PC-3 (cell line): ENCODE results near the gene NINJ2. TPM values are rescaled to one million over a fixed set of nuclear protein-coding genes. Genes with fewer than 3 reads are reported as not detected.
A peak's percentile ranks its signal among the peaks of the same experiment; 100 is the strongest.

Experiments
- ATAC-seq: fragments of 200-7000 bp; cut with Tn5 transposase; 2 replicates; pipeline ENCODE4 v1.9.1; 2020; ENCODE audit warnings: mild to moderate bottlenecking, moderate library complexity
- Bru-seq: library from RNA; stranded (reverse); fragments of 400-500 nt; gene quantifications from one replicate; lab custom pipeline; 2021; lab: Mats Ljungman, UMichigan
- BruChase-seq, 2 experiments: library from RNA; stranded (reverse); fragments of 400-500 nt; gene quantifications; one replicate each; lab custom pipeline; 2021; lab: Mats Ljungman, UMichigan
- BruUV-seq: library from RNA; stranded (reverse); fragments of 400-500 nt; replicated peaks from 2 replicates; lab custom pipeline; 2021; lab: Mats Ljungman, UMichigan
- CTCF ChIA-PET: fragments of 300-600 bp; sonication (Branson Sonifier 250); formaldehyde crosslinking; loops from one replicate; lab custom pipeline; 2022; ENCODE audit warnings: antibody characterized with exemption; lab: Charles Lee
- POLR2A ChIA-PET: fragments of 300-600 bp; sonication (Branson Sonifier 250); formaldehyde crosslinking; loops from one replicate; lab custom pipeline; 2022; ENCODE audit warnings: antibody characterized with exemption; ENCODE audit not compliant: unreplicated experiment; lab: Charles Lee
- DNase-seq: peaks from one replicate; pipeline ENCODE4 v3.0.0-alpha.2; 2015
- H2AFZ ChIP-seq: fragments of 300-600 bp; sonication (generic); 2 replicates; pipeline ENCODE4 v1.6.0; 2016; ENCODE audit warnings: antibody characterized with exemption, low read length
- H3F3A ChIP-seq: fragments of 300-600 bp; sonication (generic); one replicate; pipeline ENCODE4 v1.6.0; 2017; ENCODE audit warnings: antibody characterized with exemption, low read length, control low read depth, mild to moderate bottlenecking; ENCODE audit not compliant: unreplicated experiment
- H3K27ac ChIP-seq: fragments of 300-600 bp; sonication (generic); 2 replicates; pipeline ENCODE4 v1.5.1; 2016; ENCODE audit warnings: mild to moderate bottlenecking, low read length
- H3K27me3 ChIP-seq: fragments of 300-600 bp; sonication (generic); 2 replicates; pipeline ENCODE4 v1.6.1; 2016; ENCODE audit warnings: low read length, mixed read lengths
- H3K36me3 ChIP-seq: fragments of 300-600 bp; sonication (generic); 2 replicates; pipeline ENCODE4 v1.6.1; 2016; ENCODE audit warnings: low read depth, mixed run types, low read length, mixed read lengths
- H3K4me1 ChIP-seq: fragments of 300-600 bp; sonication (generic); 2 replicates; pipeline ENCODE4 v1.5.1; 2016; ENCODE audit warnings: low read length; ENCODE audit not compliant: insufficient read depth
- H3K4me2 ChIP-seq: fragments of 300-600 bp; sonication (generic); 2 replicates; pipeline ENCODE4 v1.6.0; 2016; ENCODE audit warnings: low read length
- H3K4me3 ChIP-seq: fragments of 300-600 bp; sonication (generic); 2 replicates; pipeline ENCODE4 v1.5.1; 2016; ENCODE audit warnings: mild to moderate bottlenecking, low read length, mixed read lengths
- H3K79me2 ChIP-seq: fragments of 300-600 bp; sonication (generic); 2 replicates; pipeline ENCODE4 v1.6.1; 2017; ENCODE audit warnings: low read length, mixed read lengths
- H3K9ac ChIP-seq: fragments of 300-600 bp; sonication (generic); 2 replicates; pipeline ENCODE4 v1.6.0; 2016; ENCODE audit warnings: mild to moderate bottlenecking, low read length
- H3K9me2 ChIP-seq: fragments of 300-600 bp; sonication (generic); replicated peaks from 2 replicates; pipeline ENCODE4 v1.6.1; 2016; ENCODE audit warnings: mixed run types, low read length, mixed read lengths
- H3K9me3 ChIP-seq: fragments of 300-600 bp; sonication (generic); 2 replicates; pipeline ENCODE4 v1.6.1; 2016; ENCODE audit warnings: low read length, mixed read lengths
- H4K20me1 ChIP-seq: fragments of 300-600 bp; sonication (generic); 2 replicates; pipeline ENCODE4 v1.6.1; 2016; ENCODE audit warnings: low read length, mixed read lengths
- EZH2 ChIP-seq: fragments of 300-600 bp; sonication (generic); IDR thresholded peaks from one replicate; pipeline ENCODE4 v1.6.1; 2017; ENCODE audit warnings: antibody characterized with exemption, mild to moderate bottlenecking, low read length; ENCODE audit not compliant: unreplicated experiment
- EZH2phosphoT487 ChIP-seq: fragments of 300-600 bp; sonication (generic); IDR thresholded peaks from 2 replicates; pipeline ENCODE4 v1.6.1; 2018; ENCODE audit warnings: mild to moderate bottlenecking, antibody characterized with exemption, low read length, borderline replicate concordance
- intact Hi-C: fragments of 100-400 bp; cut with micrococcal nuclease; formaldehyde crosslinking; loops from 2 replicates; pipeline ENCODE4 v1.9.0; 2023
- long read RNA-seq: library from polyadenylated mRNA; unstranded; transcript quantifications from one replicate; pipeline ENCODE4 v2.0.0, GENCODE V29; 2021; ENCODE audit not compliant: unreplicated experiment
- total RNA-seq: library from RNA; depleted of rRNA; stranded (reverse); fragments of >200 nt; gene quantifications from 2 replicates; pipeline ENCODE4 v1.2.3, GENCODE V29; 2014; rRNA removed
- TF ChIP-seq, protein P1 (sequence below): fragments of 300-600 bp; sonication (generic); conservative IDR thresholded peaks from 2 replicates; pipeline ENCODE4 v1.5.1; 2017; ENCODE audit warnings: antibody characterized with exemption, low read depth, mild to moderate bottlenecking, low read length

NINJ2 gene, protein sequence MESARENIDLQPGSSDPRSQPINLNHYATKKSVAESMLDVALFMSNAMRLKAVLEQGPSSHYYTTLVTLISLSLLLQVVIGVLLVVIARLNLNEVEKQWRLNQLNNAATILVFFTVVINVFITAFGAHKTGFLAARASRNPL
- total RNA-seq (not detected in 2 replicates), Bru-seq, nascent RNA (percentile 3 among the genes with signal in this experiment), BruChase-seq, experiment 1, labeled RNA remaining after a 6-hour chase (not detected), BruChase-seq, experiment 2, labeled RNA remaining after a 2-hour chase (percentile 1 among the genes with signal in this experiment)
- long read RNA-seq: 0 reads

DNA sequence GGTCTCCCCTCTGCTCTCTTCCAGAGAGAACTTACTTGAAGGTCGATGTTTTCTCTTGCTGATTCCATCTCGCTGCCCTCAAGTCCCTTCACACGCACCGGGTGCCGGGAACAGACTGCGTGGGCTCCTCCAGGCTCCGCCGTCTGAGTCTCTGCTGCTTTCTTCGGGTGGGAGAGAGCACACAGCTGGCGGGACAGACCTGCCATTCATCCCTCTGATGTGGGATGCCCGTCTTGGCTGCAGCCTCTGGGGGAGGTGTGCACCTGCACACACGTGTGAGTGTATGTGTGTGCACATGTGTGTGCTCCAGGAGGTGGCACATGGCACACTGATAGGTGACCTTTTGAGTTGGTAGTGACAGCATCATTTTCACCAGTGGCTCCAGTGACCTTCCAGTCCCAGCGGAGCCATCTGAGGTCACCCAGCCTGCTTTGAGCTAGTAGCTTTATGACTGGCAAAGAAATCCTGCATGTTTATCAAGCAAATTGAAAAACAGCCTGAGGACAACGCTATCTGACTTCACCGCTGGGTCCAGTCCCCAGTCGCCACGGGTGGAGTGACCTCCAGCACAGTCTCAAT lies at the start of gene NINJ2:
TSS of gene NINJ2 (minus strand) at position 153 of the 579 bp plus-strand sequence. CDS start at position 68, 85 bp downstream.
- Histone ChIP-seq H3K27me3 (no peaks in the 10 kb centered on the region), H3K4me3 (no peak within 1 kb of the TSS), H3K9me3 (no peaks in the 10 kb centered on the region), H3K9ac (no peak within 1 kb of the TSS), H3K4me1 (peaks cover 10% of the 10 kb centered on the region; the same call in 1 of the 2 replicates), H3K36me3 (no peaks in the 10 kb centered on the region), H4K20me1 (no peaks in the 10 kb centered on the region), H3K79me2 (no peaks in the 10 kb centered on the region), H3K9me2 (no peaks in the 10 kb centered on the region), H3K27ac (no peak within 1 kb of the TSS), H3F3A (no peaks in the 10 kb centered on the region), H3K4me2 (no peak within 1 kb of the TSS), H2AFZ (no peak within 1 kb of the TSS)
- no TSS peak for BruUV-seq
- TF ChIP-seq EZH2phosphoT487 (no peak), EZH2 (no peak)
- TF ChIP-seq, protein P1, sequence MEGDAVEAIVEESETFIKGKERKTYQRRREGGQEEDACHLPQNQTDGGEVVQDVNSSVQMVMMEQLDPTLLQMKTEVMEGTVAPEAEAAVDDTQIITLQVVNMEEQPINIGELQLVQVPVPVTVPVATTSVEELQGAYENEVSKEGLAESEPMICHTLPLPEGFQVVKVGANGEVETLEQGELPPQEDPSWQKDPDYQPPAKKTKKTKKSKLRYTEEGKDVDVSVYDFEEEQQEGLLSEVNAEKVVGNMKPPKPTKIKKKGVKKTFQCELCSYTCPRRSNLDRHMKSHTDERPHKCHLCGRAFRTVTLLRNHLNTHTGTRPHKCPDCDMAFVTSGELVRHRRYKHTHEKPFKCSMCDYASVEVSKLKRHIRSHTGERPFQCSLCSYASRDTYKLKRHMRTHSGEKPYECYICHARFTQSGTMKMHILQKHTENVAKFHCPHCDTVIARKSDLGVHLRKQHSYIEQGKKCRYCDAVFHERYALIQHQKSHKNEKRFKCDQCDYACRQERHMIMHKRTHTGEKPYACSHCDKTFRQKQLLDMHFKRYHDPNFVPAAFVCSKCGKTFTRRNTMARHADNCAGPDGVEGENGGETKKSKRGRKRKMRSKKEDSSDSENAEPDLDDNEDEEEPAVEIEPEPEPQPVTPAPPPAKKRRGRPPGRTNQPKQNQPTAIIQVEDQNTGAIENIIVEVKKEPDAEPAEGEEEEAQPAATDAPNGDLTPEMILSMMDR: no peak
- DNase-seq: no peak
- intact Hi-C loops: no loop called here
- ChIA-PET POLR2A (no interaction called here), CTCF (no interaction called here)
- ATAC-seq: no peak

DNA sequence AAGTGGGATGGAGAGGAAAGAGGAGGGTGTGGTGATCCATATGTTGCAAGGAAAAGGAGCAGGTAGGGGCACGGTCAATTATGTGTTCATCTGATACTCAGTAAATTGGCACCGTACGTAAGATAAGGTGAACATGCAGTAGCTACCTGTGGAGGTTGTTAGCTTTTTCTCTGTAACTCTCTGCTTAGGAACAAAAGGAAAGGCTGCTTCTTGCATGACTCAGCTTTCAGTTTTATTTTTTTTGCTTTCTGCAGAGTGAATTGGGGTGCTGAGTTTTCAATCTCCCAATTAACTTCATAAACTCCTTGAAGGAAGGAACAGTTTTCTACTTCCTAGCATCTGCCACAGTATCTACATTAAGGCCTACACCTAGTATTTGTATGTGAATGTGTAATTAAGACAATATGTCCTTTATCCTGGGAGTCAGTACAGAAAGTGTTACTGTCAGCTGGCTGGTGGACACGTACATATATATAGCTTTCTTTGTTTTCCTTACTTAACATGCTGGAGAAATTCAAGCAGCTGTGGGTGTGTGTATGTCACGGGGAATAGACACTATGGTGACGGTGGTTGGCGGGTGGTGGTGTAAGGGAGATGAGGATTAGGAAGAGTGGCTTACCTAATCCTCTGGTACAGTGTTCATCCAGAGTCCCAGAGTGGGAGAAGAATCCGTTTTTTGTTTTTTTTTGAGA lies 49.1 kb upstream of the NINJ2 start:
- Histone ChIP-seq H3K9me3 (no peaks in the 10 kb centered on the region), H4K20me1 (no peaks in the 10 kb centered on the region), H3K27me3 (no peaks in the 10 kb centered on the region), H3K4me1 (no peaks in the 10 kb centered on the region), H3K27ac (no peak overlapping the region), H3K9ac (no peak overlapping the region), H3K4me3 (no peak overlapping the region), H3K36me3 (no peaks in the 10 kb centered on the region), H3K9me2 (no peaks in the 10 kb centered on the region), H3F3A (no peaks in the 10 kb centered on the region), H3K4me2 (no peak overlapping the region), H3K79me2 (no peaks in the 10 kb centered on the region), H2AFZ (0 out of 2 replicates have a peak overlapping the region, but pooled peaks have one; percentile 26)
- TF ChIP-seq EZH2: no peak
- TF ChIP-seq, protein P1: no peak
- TF ChIP-seq EZH2phosphoT487: no peak
- BruUV-seq: no TSS peak
- intact Hi-C loops: no loop called here
- ChIA-PET POLR2A (no interaction called here), CTCF (no interaction called here)
- ATAC-seq (no peak), DNase-seq (no peak)
